ENCODE measurements around the gene YLPM1.

YLPM1 gene

GRCh38 chr14:74866708-74867389 is 103.7 kb downstream of the YLPM1 start:
- Histone ChIP-seq H3K27me3 (replicated peaks in 2 of 5; ENCODE audit: control insufficient read depth in 4 of 5, insufficient read depth in 5 of 5, low read length in 4 of 5) (no peaks in the 10 kb centered on the region), H3K4me1 (ENCODE audit: control extremely low read depth in 1 of 4, control insufficient read depth in 4 of 4, insufficient read depth in 4 of 4, low read length in 3 of 4) (peaks cover 19 to 37% (median 30%) of the 10 kb centered on the region in 4 experiments), H3K9me3 (ENCODE audit: control extremely low read depth in 1 of 5, control insufficient read depth in 4 of 5, insufficient read depth in 2 of 5, low read depth in 1 of 5, low read length in 4 of 5) (no peaks in the 10 kb centered on the region), H3K4me3 (ENCODE audit: control insufficient read depth in 1 of 7, extremely low read depth in 1 of 7, insufficient read depth in 4 of 7, low read depth in 2 of 7, low read length in 6 of 7) (no peak overlapping the region), H3K27ac (ENCODE audit: insufficient read depth in 1 of 2, low read depth in 1 of 2, low read length in 2 of 2, poor library complexity in 1 of 2, severe bottlenecking in 2 of 2) (no peak overlapping the region), H3K36me3 (ENCODE audit: control insufficient read depth in 4 of 4, insufficient read depth in 4 of 4, low read length in 3 of 4) (no peaks in the 10 kb centered on the region)
- no peak for DNase-seq
- 96% methylated on average over 3 of the region's 3 CpGs for WGBS (ENCODE audit: insufficient coverage)
- CTCF ChIA-PET = interaction anchor here (2.0 to 22.1 kb wide), 5 partner anchors 7 to 221 kb away, joined by 5 to 498 read pairs (median 434); partner anchors contain the start of genes DLST and PROX2
- POLR2A ChIA-PET = interaction anchor here (0.6 kb wide), 1 partner anchor 743 kb away, joined by 3 read pairs; no protein-coding TSS in a partner anchor

GRCh38 chr14:74867673-74868072 is 104.6 kb downstream of the YLPM1 start:
- ChIA-PET CTCF (interaction anchor here (1.0 to 22.1 kb wide), 8 partner anchors 8 to 236 kb away, joined by 3 to 498 read pairs (median 9); partner anchors contain the start of genes DLST and PROX2), POLR2A (interaction anchor here (0.6 kb wide), 1 partner anchor 742 kb away, joined by 3 read pairs; no protein-coding TSS in a partner anchor)
- DNase-seq = peak; percentile 48 to 90 (median 87)
- peak overlapping the region in 1 of 2 experiments; percentile 17 for H3K27ac ChIP-seq (ENCODE audit: insufficient read depth in 1 of 2, low read depth in 1 of 2, low read length in 2 of 2, poor library complexity in 1 of 2, severe bottlenecking in 2 of 2)
- WGBS (ENCODE audit: insufficient coverage) = 40% methylated on average over 3 of the region's 5 CpGs
- peaks cover 19 to 32% (median 27%) of the 10 kb centered on the region in 4 experiments for H3K4me1 ChIP-seq (ENCODE audit: control extremely low read depth in 1 of 4, control insufficient read depth in 4 of 4, insufficient read depth in 4 of 4, low read length in 3 of 4)
- no peaks in the 10 kb centered on the region for H3K9me3 ChIP-seq (ENCODE audit: control extremely low read depth in 1 of 5, control insufficient read depth in 4 of 5, insufficient read depth in 2 of 5, low read depth in 1 of 5, low read length in 4 of 5)
- no peaks in the 10 kb centered on the region for H3K27me3 ChIP-seq (replicated peaks in 2 of 5; ENCODE audit: control insufficient read depth in 4 of 5, insufficient read depth in 5 of 5, low read length in 4 of 5)
- H3K36me3 ChIP-seq (ENCODE audit: control insufficient read depth in 4 of 4, insufficient read depth in 4 of 4, low read length in 3 of 4) = no peaks in the 10 kb centered on the region
- H3K4me3 ChIP-seq (ENCODE audit: control insufficient read depth in 1 of 7, extremely low read depth in 1 of 7, insufficient read depth in 4 of 7, low read depth in 2 of 7, low read length in 6 of 7) = peak overlapping the region in 1 of 7 experiments; percentile 6

- no peak overlapping the region for H3K4me3 ChIP-seq (ENCODE audit: control insufficient read depth in 1 of 7, extremely low read depth in 1 of 7, insufficient read depth in 4 of 7, low read depth in 2 of 7, low read length in 6 of 7)
- H3K9me3 ChIP-seq (ENCODE audit: control extremely low read depth in 1 of 5, control insufficient read depth in 4 of 5, insufficient read depth in 2 of 5, low read depth in 1 of 5, low read length in 4 of 5) = no peaks in the 10 kb centered on the region
- WGBS (ENCODE audit: insufficient coverage) = 100% methylated on average over 5 of the region's 8 CpGs
- no peak for DNase-seq
- CTCF ChIA-PET = interaction anchor here (0.7 to 22.1 kb wide), 9 partner anchors 8 to 369 kb away, joined by 3 to 498 read pairs (median 5); partner anchors contain the start of genes DLST and PROX2
- peaks cover 13 to 22% (median 16%) of the 10 kb centered on the region in 4 experiments for H3K4me1 ChIP-seq (ENCODE audit: control extremely low read depth in 1 of 4, control insufficient read depth in 4 of 4, insufficient read depth in 4 of 4, low read length in 3 of 4)
- H3K27ac ChIP-seq (ENCODE audit: insufficient read depth in 1 of 2, low read depth in 1 of 2, low read length in 2 of 2, poor library complexity in 1 of 2, severe bottlenecking in 2 of 2) = no peak overlapping the region
- H3K27me3 ChIP-seq (replicated peaks in 2 of 5; ENCODE audit: control insufficient read depth in 4 of 5, insufficient read depth in 5 of 5, low read length in 4 of 5) = no peaks in the 10 kb centered on the region
- POLR2A ChIA-PET = no interaction called here
- no peaks in the 10 kb centered on the region for H3K36me3 ChIP-seq (ENCODE audit: control insufficient read depth in 4 of 4, insufficient read depth in 4 of 4, low read length in 3 of 4)
Measured at GRCh38 chr14:74868739-74869138, 105.6 kb downstream of the YLPM1 start.

GRCh38 chr14:74871819-74872218 is 108.7 kb downstream of the YLPM1 start:
- no peak overlapping the region for H3K4me3 ChIP-seq (ENCODE audit: control insufficient read depth in 1 of 7, extremely low read depth in 1 of 7, insufficient read depth in 4 of 7, low read depth in 2 of 7, low read length in 6 of 7)
- no peaks in the 10 kb centered on the region for H3K9me3 ChIP-seq (ENCODE audit: control extremely low read depth in 1 of 5, control insufficient read depth in 4 of 5, insufficient read depth in 2 of 5, low read depth in 1 of 5, low read length in 4 of 5)
- no peaks in the 10 kb centered on the region for H3K27me3 ChIP-seq (replicated peaks in 2 of 5; ENCODE audit: control insufficient read depth in 4 of 5, insufficient read depth in 5 of 5, low read length in 4 of 5)
- 100% methylated on average over 3 of the region's 4 CpGs for WGBS (ENCODE audit: insufficient coverage)
- H3K36me3 ChIP-seq (ENCODE audit: control insufficient read depth in 4 of 4, insufficient read depth in 4 of 4, low read length in 3 of 4) = no peaks in the 10 kb centered on the region
- CTCF ChIA-PET = interaction anchor here (0.9 to 20.7 kb wide), 10 partner anchors 10 to 70 kb away, joined by 3 to 434 read pairs (median 8); partner anchors contain the start of gene DLST
- DNase-seq = no peak
- H3K4me1 ChIP-seq (ENCODE audit: control extremely low read depth in 1 of 4, control insufficient read depth in 4 of 4, insufficient read depth in 4 of 4, low read length in 3 of 4) = peaks cover 14 to 34% (median 30%) of the 10 kb centered on the region in 4 experiments
- POLR2A ChIA-PET = no interaction called here
- H3K27ac ChIP-seq (ENCODE audit: insufficient read depth in 1 of 2, low read depth in 1 of 2, low read length in 2 of 2, poor library complexity in 1 of 2, severe bottlenecking in 2 of 2) = no peak overlapping the region

DNA sequence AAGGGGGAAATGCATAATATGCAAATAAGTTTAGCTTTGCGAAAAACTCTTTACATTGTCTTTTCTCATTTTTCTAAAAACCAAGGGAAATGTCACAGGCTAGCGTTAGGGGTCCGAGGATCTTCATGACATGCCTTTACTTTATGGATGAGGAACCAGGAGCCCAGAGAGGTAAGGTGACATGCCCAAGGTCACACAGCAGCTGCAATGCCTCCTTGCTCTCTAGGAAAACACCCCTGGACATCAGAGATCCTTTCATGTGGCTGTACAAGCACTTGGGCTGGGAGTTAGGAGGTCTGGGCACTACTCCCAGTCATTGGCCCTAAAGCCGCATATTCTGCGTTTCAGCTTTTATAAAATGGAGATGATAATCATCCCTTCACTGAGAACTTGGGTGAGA is 112.1 kb downstream of the YLPM1 start:
- no peaks in the 10 kb centered on the region for H3K36me3 ChIP-seq (ENCODE audit: control insufficient read depth in 4 of 4, insufficient read depth in 4 of 4, low read length in 3 of 4)
- no peaks in the 10 kb centered on the region for H3K27me3 ChIP-seq (replicated peaks in 2 of 5; ENCODE audit: control insufficient read depth in 4 of 5, insufficient read depth in 5 of 5, low read length in 4 of 5)
- ChIA-PET CTCF (interaction anchor here (1.5 to 20.7 kb wide), 5 partner anchors 15 to 213 kb away, joined by 4 to 434 read pairs (median 103); no protein-coding TSS in a partner anchor), POLR2A (interaction anchor here (0.6 kb wide), 1 partner anchor 230 kb away, joined by 3 read pairs; no protein-coding TSS in a partner anchor)
- 91% methylated on average over 4 of the region's 5 CpGs for WGBS (ENCODE audit: insufficient coverage)
- no peaks in the 10 kb centered on the region for H3K9me3 ChIP-seq (ENCODE audit: control extremely low read depth in 1 of 5, control insufficient read depth in 4 of 5, insufficient read depth in 2 of 5, low read depth in 1 of 5, low read length in 4 of 5)
- H3K27ac ChIP-seq (ENCODE audit: insufficient read depth in 1 of 2, low read depth in 1 of 2, low read length in 2 of 2, poor library complexity in 1 of 2, severe bottlenecking in 2 of 2) = no peak overlapping the region
- peaks cover 5 to 35% (median 25%) of the 10 kb centered on the region in 4 experiments for H3K4me1 ChIP-seq (ENCODE audit: control extremely low read depth in 1 of 4, control insufficient read depth in 4 of 4, insufficient read depth in 4 of 4, low read length in 3 of 4)
- DNase-seq = no peak
- peak overlapping the region in 2 of 7 experiments; percentile 8 to 37 for H3K4me3 ChIP-seq (ENCODE audit: control insufficient read depth in 1 of 7, extremely low read depth in 1 of 7, insufficient read depth in 4 of 7, low read depth in 2 of 7, low read length in 6 of 7)

- ChIA-PET POLR2A (interaction anchor here (1.1 kb wide), 1 partner anchor 16 kb away, joined by 3 read pairs; no protein-coding TSS in a partner anchor), CTCF (interaction anchor here (0.8 to 20.7 kb wide), 10 partner anchors 10 to 222 kb away, joined by 3 to 434 read pairs (median 4); no protein-coding TSS in a partner anchor)
- Histone ChIP-seq H3K4me1 (ENCODE audit: control extremely low read depth in 1 of 4, control insufficient read depth in 4 of 4, insufficient read depth in 4 of 4, low read length in 3 of 4) (peaks cover 9 to 40% (median 30%) of the 10 kb centered on the region in 4 experiments), H3K27ac (ENCODE audit: insufficient read depth in 1 of 2, low read depth in 1 of 2, low read length in 2 of 2, poor library complexity in 1 of 2, severe bottlenecking in 2 of 2) (no peak within 1 kb of the TSS), H3K9me3 (ENCODE audit: control extremely low read depth in 1 of 5, control insufficient read depth in 4 of 5, insufficient read depth in 2 of 5, low read depth in 1 of 5, low read length in 4 of 5) (no peaks in the 10 kb centered on the region), H3K27me3 (replicated peaks in 2 of 5; ENCODE audit: control insufficient read depth in 4 of 5, insufficient read depth in 5 of 5, low read length in 4 of 5) (no peaks in the 10 kb centered on the region), H3K4me3 (ENCODE audit: control insufficient read depth in 1 of 7, extremely low read depth in 1 of 7, insufficient read depth in 4 of 7, low read depth in 2 of 7, low read length in 6 of 7) (peak within 1 kb of the TSS in 6 of 7 experiments; percentile 8 to 45 (median 30)), H3K36me3 (ENCODE audit: control insufficient read depth in 4 of 4, insufficient read depth in 4 of 4, low read length in 3 of 4) (no peaks in the 10 kb centered on the region)
- DNase-seq = peak; percentile 34 to 78 (median 65)
- 9% methylated on average over 11 of the region's 13 CpGs for WGBS (ENCODE audit: insufficient coverage)
Measured at GRCh38 chr14:74875941-74876913, 113.1 kb downstream of the YLPM1 start, which contains the start of gene PROX2. Gene PROX2, minus strand, starts transcription at chr14:74876145. Its CDS starts 12,311 bp downstream, at chr14:74863834.

Data from common myeloid progenitor, CD34-positive (primary cell).